GM19452 (cell line): Measurements from ENCODE around the gene ITGAV.

Source experiments
- ATAC-seq: cut with Tn5 transposase; IDR thresholded peaks from one replicate; pipeline ENCODE4 v1.9.1; 2021; ENCODE audit not compliant: unreplicated experiment

The ITGAV gene

DNA sequence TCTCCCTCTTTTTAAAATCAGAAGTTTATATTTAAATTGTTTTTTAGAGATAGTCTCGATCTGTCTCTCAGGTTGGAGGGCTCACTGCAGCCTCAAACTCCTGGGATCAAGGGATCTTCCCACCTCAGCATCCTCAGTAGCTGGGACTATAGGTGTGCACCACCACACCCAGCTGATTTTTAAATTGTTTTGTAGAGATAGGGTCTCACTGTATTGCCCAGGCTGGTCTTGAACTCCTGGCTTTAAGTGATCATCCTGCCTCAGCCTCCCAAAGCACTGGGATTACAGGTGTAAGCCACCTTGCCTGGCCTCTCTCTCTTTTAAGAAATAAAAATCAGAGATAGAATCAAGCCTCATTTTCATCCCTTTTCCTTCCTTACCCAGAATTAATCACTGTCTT is 126.1 kb downstream of the ITGAV start:
- ATAC-seq: no peak

- ATAC-seq: no peak
These were observed 127.0 kb downstream of the ITGAV start for GRCh38 chr2:186716899-186717298.

- ATAC-seq: no peak
These were observed 127.6 kb downstream of the ITGAV start for GRCh38 chr2:186717320-186718007.

DNA sequence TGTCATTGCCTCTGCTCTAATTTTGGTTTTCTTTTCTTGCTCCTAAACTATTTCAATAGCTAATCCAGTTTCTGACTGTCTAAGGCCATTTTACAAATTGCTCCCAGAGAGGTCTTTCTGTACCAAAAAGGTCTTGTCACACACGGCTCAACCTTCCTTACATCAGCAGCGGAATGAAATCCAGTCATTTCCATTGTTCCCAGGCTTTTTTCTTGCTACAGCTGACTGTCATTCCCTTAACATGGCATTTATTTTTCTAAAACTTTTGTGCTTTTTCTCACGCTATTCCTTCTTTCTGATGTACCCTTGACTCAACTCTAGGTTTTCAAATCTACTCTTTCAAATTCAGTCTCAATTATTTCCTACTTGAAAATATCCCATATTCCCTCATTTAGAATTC is 128.3 kb downstream of the ITGAV start:
- ATAC-seq: no peak

- no peak for ATAC-seq
These were observed 129.0 kb downstream of the ITGAV start for GRCh38 chr2:186718903-186719302.

DNA sequence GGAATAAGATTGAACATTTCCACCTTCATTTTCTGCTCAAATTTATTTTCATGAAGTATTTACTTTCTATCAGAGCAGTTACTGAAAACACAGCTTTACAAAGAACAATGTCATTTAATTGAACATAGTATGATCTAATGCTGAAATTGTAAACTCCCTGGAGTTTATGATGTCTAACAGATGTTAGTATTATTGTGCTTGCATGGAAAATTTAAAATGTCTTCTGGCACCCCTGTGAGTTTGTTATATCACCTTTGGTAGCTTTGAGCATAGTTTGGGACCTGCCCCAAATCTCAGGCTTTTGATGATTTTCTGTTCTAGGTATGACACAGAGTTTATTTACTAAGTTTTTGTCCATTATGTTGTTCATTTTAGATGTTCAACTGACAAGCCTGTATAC is 132.1 kb downstream of the ITGAV start:
- no peak for ATAC-seq

DNA sequence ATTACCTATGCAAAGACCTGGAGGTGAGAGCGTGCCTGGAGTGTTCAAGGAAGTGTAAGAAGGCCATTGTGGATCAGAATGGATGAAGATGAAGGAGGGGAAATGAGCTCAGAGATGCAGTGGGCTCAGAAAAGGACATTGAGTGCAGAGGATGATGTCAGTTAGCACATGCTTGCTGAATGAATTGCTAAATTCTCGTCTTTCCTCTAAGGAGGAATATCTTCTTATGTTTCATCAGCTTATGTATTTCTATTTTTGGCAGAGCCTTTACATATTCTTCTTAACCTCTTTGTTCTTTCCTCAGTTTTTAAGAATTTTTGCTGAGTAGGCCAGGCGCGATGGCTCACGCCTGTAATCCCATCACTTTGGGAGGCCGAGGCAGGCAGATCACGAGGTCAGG is 134.9 kb downstream of the ITGAV start:
- ATAC-seq: no peak

DNA sequence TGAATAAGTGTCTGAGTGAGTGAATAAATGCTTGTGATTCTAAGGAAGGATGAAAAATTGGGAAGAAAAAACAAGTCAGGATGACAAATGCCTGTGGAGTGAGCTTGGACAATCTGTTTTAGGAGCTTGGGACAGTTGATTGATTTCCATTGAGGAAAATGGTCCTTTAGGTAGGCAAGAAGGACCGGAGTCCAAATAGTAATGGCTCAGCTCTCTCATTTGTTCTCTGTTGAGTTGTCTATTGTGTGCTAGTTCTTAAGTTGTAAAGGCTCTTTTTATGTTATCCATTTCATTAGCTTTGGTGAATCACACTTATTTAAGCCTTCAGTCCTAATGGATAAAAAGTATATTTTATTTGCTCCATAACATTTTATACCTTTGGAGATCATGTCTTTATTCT is 135.9 kb downstream of the ITGAV start:
- no peak for ATAC-seq

- no peak for ATAC-seq
These were observed 137.1 kb downstream of the ITGAV start for GRCh38 chr2:186726938-186727337.

DNA sequence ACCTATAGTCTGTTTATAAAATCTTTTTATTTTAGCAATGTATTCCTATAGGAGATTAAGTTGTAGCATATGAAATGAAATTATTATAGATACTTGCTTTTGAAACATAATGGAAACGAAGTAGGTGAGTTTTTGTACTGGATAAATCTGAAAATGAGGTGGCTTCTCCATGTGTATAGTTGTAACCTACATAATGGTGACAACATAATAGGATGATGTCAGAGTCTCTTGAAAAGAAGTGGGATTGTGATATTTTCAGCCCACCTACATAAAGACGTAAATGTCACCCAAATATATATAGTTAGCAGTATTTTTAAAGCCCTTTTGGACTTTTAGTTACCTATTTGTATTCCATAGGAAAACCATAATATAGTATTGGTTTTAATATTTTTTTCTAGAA is 138.8 kb downstream of the ITGAV start:
- no peak for ATAC-seq
